HS-5 (cell line): ENCODE results near the gene CRIP1.

Experiments used
- DNase-seq: peaks from one replicate; pipeline ENCODE4 v3.0.0-alpha.2; 2012; ENCODE audit warnings: low read depth

Gene CRIP1

GRCh38 chr14:105450864-105451720, 35.6 kb upstream of the CRIP1 start:
- no peak for DNase-seq

- no peak for DNase-seq
These were observed 33.7 kb upstream of the CRIP1 start for GRCh38 chr14:105452963-105453362.

- DNase-seq: no peak
These were observed 32.8 kb upstream of the CRIP1 start for GRCh38 chr14:105453847-105454246.

- DNase-seq: no peak
These were observed 31.5 kb upstream of the CRIP1 start for GRCh38 chr14:105455086-105455640.

- DNase-seq: no peak
These were observed 30.7 kb upstream of the CRIP1 start for GRCh38 chr14:105455766-105456660.

- no peak for DNase-seq
These were observed 29.7 kb upstream of the CRIP1 start for GRCh38 chr14:105456736-105457617.

- DNase-seq: no peak
These were observed 28.7 kb upstream of the CRIP1 start for GRCh38 chr14:105458010-105458409.

- DNase-seq: no peak
These were observed 28.1 kb upstream of the CRIP1 start for GRCh38 chr14:105458571-105458970.

- DNase-seq: no peak
These were observed 26.6 kb upstream of the CRIP1 start for GRCh38 chr14:105460116-105460515.

GRCh38 chr14:105460616-105461015, 26.1 kb upstream of the CRIP1 start:
- DNase-seq: no peak

GRCh38 chr14:105461903-105462302, 24.8 kb upstream of the CRIP1 start:
- DNase-seq: no peak

- no peak for DNase-seq
These were observed 22.2 kb upstream of the CRIP1 start for GRCh38 chr14:105464501-105464900.

GRCh38 chr14:105465209-105466031, 21.3 kb upstream of the CRIP1 start:
- DNase-seq: no peak

- DNase-seq: no peak
These were observed 20.0 kb upstream of the CRIP1 start for GRCh38 chr14:105466531-105467248.

- no peak for DNase-seq
These were observed 19.3 kb upstream of the CRIP1 start for GRCh38 chr14:105467249-105467941.

GRCh38 chr14:105467942-105468471, 18.7 kb upstream of the CRIP1 start:
- no peak for DNase-seq

- DNase-seq: no peak
These were observed 18.0 kb upstream of the CRIP1 start for GRCh38 chr14:105468621-105469241.

GRCh38 chr14:105469456-105470349, 17.0 kb upstream of the CRIP1 start:
- DNase-seq: no peak
